GM19372 (cell line): ENCODE data around the gene GAA.
"Not testable (repeated sequence)": the region's sequence is repeated elsewhere in the genome, so short reads cannot be mapped to it uniquely, and the experiment has no call there.

Experiments used
- ATAC-seq: cut with Tn5 transposase; IDR thresholded peaks from one replicate; pipeline ENCODE4 v1.9.1; 2021; ENCODE audit warnings: mild to moderate bottlenecking, low read depth, moderate library complexity; ENCODE audit not compliant: unreplicated experiment

Gene GAA

DNA sequence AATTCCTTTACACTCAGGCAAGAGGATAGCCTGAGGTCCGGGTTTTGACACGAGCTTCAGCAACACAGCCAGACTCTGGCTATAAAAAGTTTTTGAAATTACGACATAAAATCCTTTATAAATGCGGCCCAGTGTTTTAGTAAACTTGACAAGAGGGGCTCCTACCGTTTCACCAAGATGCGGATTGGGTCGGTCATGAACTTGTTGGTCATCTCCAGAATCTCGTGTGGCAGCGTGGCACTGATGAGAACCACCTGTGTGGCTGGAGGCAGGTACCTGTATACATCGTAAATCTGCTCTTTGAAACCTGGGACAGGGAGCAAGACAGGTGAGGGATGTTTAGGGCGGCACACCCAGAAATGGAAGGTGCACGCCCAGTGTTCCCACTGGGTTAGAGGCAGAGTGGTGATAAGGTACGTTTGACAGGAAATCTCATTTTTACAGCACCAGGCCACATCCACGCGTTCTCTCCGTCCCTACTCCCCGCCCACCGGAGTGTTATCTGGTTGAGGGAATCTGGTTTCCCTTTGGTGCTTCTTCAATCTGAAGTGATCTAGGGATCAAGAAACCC lies 37.6 kb downstream of the GAA start:
- ATAC-seq, result no peak

DNA sequence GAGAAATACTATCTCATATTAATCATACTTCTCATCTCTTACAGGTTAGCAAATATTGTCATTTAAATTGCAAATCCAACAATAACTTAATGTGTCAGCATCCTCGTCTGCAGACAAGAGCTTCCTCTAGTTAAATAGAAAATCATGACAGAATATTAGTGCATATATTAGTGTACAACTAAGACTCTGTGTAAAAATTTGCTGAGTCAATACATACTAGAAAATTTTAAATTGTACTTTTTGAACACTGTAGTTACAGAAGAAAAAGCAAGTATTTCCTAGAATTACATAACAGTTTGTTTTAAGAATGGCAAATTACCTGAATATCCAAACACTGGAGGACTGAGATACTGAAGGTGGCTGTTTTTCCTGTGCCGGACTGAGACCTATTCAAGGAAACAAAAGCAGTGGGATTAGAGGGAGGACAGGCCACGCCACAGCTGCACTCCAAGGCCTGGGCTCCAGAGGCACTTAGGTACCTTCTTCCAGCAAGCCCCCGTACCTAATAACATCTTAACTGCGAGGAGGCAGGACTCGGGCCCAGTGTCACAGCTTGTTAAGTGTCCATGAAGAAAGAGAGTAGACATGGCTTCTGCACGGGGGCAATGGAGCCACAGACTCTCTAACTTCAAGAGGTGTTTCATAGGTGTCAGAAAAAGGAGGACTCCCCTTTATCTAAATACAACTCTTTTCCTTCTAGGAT lies 40.2 kb downstream of the GAA start:
- ATAC-seq, result no peak

DNA sequence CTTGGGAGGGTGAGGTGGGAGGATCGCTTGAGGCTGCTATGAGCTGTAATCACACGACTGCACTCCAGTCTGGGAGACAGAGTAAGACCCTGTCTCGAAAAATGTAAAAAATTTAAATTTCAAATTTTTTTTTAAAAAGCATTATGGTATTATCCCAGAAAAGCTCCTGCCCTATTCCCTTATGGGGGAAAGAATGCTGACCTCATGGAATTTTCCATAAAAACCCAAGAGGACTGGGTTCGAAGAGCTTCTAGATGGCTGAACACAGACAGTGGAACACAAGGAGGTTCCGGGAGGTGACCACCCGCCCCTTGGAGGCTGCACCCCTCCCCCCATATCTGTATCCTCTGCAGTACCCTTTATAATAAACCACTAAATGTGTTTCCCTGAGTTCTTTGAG lies 41.5 kb downstream of the GAA start:
- ATAC-seq, result no peak

DNA sequence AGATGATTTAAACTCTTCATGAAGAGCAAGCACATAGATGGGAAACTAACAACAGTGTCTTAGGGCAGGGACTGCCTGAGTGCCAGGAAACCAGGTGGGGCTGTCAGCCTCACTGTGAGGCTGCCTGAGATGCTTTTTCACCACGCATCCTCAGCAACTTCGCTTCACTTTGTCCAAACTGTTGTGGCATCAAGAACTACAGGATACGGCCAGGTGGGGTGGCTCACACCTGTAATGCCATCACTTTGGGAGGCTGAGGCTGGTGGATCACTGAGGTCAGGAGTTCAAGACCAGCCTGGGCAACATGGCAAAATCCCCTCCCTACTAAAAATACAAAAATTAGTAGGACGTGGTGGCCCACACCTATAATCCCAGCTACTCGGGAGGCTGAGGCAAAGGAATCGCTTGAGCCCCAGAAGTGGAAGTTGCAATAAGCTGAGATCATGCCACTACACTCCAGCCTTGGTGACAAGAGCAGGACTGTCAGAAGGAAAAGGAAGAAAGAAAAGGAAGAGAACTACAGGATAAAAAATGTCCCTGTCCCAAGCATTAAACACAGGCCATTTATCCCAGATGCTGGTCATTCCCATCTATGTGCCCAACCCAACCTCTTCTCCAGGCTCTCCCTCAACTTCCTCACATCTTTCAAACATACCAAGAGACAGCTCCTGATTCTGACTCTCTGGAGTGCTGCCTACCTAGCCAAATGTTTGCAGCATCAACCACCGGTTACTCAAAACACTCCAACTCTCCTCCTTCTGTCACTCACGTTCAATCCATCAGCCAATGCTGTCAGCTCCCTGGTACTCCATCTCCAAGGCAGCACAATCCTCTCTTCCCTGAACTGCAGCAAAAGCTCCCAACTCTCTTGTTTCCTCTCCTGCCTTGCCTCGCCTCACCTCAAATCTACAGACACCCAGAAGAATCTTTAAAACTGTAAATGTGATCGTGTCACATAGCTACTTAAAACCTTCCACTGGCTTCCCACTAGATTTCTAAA lies 44.0 kb downstream of the GAA start:
- ATAC-seq, result no peak

DNA sequence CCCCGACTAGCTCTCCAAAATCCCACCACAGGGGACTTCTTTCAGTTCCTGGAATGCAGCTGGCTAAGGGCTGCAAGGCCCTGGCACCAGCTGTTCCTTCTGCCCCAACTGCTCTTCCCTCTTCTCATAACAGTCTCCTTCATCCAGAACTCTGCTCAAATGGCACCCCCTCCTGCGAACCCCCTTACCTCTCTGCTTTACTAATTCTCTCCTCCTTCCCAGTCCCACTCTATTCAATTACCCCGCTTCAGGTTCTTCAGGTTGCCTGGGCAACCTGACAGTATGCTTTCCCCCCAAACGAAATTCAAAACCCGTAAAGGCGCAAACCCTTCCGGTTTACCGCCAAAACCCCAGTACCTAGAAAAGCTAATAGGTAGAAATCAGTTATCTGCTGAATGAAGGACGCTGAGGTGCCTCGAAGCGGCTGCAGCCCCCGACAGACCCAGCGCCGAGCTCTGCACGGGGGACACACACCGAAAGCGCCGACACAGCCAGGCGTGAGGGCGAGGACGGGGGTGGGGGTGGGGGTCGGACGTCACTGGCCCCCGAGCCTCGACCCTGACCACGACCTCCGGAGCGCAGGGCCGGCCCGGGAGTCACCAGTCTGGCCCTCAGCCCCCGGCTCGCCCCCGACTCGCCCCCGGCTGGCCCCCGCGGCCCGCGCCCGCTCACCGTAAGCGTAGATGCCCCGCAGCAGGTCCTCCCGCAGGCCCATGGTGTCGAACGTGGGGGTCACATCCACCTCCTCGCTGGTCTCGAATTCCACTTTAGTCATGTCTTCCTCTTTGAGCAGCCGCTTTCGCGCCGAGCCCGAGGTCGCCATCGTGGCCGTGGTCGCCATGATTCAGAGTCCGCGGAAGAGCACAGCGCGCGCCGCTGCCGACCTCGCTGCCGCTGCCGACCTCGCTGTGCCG lies 45.0 kb downstream of the GAA start:
- peak; percentile 22 for ATAC-seq

DNA sequence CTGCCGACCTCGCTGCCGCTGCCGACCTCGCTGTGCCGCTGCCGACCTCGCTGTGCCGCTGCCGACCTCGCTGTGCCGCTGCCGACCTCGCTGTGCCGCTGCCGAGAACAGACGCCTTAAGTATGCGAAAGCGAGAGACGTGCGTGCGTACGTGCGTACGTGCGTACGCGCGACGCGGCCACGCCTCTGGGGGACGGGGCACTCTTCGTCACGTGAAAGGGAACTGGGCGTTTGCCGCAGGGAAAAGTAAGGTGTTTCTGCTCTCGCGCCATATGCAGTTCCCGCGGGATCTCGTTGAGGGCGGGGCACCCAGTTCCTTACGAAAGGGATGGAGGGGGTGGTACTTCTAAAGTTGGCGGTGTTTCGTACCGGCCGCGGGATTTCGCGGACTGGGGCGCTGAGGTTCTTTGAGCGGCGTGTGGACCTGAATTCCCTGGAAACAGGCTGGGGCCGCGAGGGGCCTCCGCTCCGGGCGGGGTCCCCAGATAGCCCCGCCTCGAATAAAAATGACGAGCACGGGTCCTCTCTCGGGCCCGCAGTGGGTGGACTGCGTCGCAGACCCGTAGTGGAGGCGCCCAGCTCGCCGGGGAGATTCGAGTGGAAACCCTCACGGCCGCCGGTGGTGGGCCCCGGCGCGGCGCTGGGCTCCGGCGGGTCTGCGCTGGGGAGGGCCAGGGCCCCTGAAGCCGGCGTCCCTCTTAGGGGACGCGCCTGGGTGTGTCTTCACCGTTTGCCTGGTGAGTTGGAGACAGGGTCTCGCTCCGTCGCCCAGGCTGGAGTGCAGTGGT lies 45.8 kb downstream of the GAA start, which contains the start of gene EIF4A3:
Gene EIF4A3 (minus strand): TSS at position 94 of the 788 bp plus-strand sequence. CDS start 167 bp downstream, outside the sequence.
- ATAC-seq, result peak; percentile 87

GRCh38 chr17:80151333-80151732 lies 50.0 kb downstream of the GAA start:
- ATAC-seq, result no peak

DNA sequence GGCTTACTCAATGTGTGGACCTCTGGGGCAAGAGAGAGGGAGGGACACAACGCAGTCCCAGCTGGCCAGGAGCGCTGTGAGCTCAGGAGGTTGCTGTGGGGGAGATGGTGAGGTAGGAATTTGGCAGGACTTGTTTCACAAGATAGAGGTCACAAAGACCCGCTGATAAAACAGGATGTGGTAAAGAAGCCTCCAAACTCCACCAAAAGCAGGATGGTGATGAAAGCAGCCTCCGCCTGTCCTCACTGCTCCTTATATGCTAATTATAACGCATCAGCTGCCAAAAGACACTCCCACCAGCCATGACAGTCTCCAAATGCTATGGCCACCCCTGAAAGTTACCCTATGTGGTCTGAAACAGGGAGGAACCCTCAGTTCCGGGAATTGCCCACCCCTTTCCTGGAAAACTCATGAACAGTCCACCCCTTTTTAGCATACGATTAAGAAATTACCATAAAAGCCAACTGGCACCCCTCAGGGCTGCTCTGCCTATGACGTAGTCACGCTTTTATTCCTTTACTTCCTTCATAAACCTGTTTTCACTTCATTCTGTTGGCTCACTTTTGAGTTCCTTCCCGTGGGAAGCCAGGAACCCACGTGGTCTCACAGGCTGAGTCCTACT lies 50.8 kb downstream of the GAA start:
- ATAC-seq, result no peak

- ATAC-seq, result peak; percentile 76
Measured at GRCh38 chr17:80153004-80153403, 51.6 kb downstream of the GAA start.

DNA sequence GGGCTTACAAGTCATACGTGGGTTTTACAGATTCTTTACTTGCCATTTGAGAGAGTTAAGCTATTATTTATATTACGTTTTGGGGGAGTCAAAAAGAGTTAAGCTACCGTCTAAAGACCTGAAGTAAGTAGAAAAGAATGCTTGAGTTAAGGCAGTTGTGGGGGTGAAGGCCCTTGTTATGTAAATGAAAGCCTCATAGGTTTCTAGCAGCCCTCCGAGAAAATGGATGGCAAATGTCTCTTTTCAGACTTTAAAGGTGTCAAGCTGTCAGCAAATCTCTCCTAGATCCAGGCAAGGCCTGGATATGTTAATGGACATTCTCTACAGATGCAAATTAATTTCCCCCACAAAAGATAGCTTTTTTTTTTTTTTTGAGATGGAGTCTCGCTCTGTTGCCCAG lies 52.8 kb downstream of the GAA start:
- ATAC-seq, result no peak

DNA sequence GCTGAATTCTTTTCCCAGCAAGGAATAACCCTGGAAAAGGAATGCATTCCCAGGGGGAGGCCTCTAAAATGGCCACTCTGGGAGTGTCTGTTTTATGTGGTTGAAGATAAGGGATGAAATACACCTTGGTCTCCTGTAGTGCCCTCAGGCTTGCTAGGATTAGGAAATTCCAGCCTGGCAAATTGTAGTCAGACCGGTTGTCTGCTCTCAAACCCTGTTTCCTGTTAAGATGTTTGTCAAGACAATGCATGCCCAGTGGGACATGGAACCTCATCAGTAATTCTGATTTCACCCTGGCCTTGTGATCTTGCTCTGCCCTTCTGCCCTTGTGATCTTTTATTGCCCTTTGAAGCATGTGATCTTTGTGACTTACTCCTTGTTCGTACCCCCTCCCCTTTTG lies 54.2 kb downstream of the GAA start:
- not testable (repeated sequence) for ATAC-seq

GRCh38 chr17:80158846-80159245 lies 57.5 kb downstream of the GAA start:
- no peak for ATAC-seq

DNA sequence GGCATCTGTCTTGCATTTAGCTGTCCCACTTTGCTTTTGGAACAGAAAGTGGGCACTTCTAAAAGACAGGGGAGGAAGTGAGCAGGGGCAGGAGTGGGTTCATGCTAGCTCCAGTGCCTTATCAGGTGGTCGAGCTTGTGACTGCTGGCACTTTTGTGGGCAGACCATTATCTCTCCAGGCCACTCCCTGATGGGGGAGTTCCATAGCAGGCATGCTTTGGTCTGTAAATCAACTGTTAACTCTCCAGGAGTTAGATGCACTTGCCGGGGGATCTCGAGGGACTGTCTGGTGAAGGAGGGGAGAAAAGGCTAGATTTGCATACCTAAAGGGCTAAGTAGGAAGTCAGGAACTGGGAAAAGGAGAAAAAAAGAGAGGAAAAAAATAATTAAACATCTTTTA lies 59.2 kb downstream of the GAA start:
- ATAC-seq, result no peak

- ATAC-seq, result no peak
Measured at GRCh38 chr17:80163336-80163735, 62.0 kb downstream of the GAA start.

- no peak for ATAC-seq
Measured at GRCh38 chr17:80164185-80164584, 62.8 kb downstream of the GAA start.

DNA sequence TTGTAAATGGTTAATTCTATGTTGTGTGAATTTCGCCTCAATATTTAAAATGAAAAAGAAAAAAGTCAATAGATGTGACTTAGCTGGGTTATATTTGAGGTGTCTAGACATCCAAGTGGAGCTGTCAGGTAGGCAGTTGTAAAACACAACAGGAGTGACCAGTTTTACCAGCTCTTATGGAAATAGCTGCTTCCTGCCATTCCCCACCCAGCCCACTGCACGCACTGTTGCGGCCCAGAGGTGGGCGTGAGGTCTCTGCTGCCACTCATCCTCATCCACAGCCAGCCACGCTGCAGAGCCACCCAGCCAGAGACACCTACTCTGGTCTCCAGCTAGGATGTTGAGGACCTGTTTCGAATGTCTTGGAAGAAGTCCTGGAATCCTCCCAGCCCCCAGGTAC lies 65.1 kb downstream of the GAA start:
- no peak for ATAC-seq

DNA sequence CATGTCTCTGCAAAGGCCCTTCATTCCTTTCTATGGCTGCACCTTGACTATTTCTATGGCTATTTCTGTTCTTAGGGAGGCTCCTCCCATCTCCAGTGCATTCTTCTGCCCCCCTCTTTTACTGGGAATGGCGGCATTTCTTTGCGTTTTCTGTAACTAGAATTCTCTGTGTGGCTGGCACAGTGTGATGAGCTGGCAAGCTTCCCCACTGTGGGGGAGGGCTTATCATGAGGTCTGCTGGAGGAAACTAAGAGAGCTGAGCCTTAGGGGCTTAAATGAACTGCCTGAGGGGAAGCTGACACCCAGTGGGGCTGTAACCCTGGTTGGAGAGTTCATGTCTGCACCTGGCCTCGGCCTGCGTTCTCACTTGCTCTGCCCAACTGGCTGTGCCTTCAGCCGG lies 67.0 kb downstream of the GAA start:
- ATAC-seq, result no peak

DNA sequence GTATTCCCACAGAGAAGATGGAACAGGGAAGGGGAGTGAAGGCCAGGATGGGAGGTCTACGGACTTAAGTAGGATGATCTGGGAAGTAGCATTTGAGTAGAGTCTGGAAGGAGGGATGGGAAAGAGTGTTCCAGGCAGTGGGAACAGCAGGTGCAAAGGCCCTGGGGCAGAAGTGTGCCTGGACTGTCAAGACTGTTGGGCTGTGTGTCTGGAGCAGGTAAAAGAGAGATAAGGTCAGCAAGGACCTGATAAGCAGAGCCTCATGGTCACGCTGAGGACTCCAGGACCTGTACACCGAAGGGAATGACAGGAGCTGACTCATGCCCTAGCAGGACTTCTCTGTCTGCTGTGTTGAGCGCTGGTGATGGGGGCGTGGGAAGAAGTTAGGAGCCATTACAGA lies 67.7 kb downstream of the GAA start:
- no peak for ATAC-seq
